NCI-H146 (cell line): ENCODE data around the gene RHOU.
"Not testable (repeated sequence)": the region's sequence is repeated elsewhere in the genome, so short reads cannot be mapped to it uniquely, and the experiment has no call there.

Source experiments
- DNase-seq: peaks from one replicate; lab custom pipeline; 2025; lab: John Stamatoyannopoulos, UW

Gene RHOU

DNA sequence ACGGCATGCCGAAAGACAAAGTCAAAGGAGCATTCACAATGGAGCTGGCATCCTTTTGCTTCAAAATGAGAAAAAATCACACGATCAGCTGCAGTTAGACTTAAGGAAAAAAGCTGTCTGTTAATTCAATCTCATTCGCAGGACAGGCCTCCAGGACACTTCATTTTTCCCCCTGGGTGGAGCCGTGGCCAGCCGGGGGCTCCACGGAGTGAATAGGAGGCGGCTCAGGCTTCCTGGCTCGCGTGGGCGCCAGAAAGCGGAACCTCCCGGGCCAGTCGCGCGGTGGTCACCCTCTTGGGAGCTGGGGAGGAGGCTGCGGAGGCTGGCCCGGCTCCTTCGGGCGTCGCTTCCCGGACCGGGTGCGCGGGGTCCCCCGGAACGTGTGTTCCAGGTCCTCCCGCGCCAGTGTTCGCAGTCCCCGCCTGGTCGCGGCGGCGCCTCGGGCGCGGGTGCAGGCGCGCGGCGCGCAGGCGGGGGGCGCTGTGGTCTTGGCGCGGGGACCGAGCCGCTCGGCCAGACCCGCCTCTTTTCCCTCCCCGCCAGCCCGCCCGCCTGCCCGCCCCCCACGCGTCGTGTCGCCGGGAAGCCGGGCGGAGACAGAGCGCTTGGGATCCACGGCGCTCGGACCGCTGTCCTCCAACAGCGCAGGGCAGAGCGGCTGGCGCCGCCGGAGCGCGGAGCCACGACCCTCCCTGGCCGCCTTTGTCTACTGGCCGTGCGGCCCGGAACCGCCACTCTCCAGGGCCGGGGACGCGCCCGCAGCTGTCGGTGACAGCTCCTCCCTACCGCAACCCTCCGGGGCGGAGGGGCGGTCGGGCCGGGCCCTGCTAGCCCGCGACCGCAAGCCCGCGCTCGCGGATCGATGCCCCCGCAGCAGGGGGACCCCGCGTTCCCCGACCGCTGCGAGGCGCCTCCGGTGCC, at the start of gene RHOU:
TSS of gene RHOU (plus strand) at position 599 of the 921 bp plus-strand sequence. CDS start at position 863, 264 bp downstream.
- peak; percentile 48 for DNase-seq

DNA sequence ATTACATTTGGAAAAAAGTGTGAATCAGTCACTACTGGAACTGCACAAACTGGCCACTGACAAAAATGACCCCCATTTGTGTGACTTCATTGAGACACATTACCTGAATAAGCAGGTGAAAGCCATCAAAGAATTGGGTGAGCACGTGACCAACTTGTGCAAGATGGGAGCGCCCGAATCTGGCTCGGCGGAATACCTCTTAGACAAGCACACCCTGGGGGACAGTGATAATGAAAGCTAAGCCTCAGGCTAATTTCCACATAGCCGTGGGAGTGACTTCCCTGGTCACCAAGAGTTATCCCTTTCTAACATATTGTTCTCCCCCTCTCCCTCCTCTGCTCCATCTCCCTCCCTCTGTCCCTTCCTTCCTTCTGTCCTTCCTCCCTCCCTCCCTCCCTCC, 47.7 kb upstream of the RHOU start:
- no peak for DNase-seq

GRCh38 chr1:228689255-228689654, 46.0 kb upstream of the RHOU start:
- DNase-seq = no peak

DNA sequence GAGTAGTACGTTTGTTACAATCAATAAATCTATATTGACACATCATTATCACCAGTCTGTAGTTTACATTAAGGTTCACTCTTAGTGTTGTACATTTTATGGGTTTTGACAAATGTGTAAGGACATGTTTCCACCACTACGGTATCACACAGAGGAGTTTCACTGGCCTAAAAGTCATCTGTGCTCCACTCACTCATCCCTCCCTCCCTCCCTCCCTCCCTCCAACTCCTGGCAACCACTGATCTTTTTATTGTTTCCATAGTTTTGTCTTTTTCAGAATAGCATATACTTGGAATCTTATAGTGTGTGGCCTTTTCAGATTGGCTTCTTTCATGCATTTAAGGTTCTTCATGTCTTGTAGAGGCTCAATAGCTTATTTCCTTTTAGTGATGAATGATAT, 44.1 kb upstream of the RHOU start:
- DNase-seq = peak; percentile 1

DNA sequence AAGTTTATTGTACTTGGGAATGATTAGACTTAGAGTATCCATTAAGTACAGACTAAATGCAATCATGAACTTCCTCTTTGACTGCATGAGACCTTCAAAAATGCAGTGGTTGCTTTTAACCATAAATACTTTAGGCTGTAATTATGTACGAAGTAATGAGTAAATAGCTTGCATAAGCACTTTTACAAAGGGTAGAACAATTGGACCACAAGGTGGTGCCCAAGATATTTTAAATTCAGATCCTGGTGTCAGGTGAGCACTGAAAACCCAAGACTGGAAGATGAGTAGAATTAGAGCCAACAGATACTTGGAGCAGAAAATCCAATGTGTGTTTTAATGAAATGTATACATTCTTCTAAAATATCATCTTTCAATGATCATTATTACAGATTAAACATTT, 43.4 kb upstream of the RHOU start:
- DNase-seq = peak; percentile 37

DNA sequence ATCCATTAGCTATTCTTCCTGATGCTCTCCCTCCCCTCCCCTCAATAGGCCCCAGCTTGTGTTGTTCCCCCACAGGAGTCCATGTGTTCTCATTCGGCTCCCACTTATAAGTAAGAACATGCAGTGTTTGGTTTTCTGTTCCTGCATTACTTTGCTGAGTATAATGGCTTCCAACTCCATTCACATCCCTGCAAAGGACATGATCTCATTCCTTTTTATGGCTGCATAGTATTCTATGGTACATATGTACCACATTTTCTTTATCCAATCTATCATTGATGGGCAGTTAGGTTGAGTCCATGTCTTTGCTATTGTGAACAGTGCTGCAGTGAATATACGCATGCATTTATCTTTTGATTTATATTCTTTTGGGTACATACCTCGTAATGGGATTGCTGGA, 40.8 kb upstream of the RHOU start:
- DNase-seq = not testable (repeated sequence)

DNA sequence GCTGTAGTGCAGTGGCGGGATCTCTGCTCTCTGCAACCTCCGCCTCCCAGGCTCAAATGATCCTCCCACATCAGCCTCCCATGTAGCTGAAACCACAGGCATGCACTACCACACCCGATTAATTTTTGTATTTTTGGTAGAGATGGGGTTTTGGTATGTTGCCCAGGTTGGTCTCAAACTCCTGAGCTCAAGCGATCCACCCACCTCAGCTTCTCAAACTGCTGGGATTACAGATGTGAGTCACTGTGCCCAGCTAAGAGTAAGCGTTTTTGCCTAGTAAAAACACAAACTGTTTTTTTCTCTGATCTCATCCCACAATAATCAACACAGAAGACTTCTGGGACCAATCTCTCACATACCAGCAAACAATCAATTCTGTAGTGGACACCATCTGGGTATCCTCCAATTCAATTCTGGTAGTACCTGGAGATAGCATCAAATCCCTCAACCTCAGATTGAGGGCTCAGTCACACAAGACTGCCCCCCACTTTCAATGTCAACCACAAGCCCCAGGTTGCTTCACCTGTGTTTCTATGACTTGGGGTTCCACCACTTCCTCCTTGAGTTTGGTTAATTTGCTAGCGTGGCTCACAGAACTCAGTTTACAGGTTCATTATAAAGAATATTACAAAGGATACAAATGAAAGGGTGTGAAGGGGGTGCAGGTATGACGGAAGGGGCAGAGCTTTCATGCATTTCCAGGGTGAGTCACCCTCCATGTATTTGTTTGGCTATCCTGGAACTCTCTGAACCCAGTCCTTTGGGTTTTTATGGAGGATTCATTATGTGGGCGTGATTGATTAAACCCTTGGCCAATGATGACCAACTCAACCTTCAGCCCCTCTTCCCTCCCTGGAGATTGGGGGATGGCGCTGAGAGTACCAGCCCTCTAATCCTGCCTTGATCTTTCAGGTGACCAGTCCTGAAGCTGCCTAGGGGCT, 40.0 kb upstream of the RHOU start:
- no peak for DNase-seq

DNA sequence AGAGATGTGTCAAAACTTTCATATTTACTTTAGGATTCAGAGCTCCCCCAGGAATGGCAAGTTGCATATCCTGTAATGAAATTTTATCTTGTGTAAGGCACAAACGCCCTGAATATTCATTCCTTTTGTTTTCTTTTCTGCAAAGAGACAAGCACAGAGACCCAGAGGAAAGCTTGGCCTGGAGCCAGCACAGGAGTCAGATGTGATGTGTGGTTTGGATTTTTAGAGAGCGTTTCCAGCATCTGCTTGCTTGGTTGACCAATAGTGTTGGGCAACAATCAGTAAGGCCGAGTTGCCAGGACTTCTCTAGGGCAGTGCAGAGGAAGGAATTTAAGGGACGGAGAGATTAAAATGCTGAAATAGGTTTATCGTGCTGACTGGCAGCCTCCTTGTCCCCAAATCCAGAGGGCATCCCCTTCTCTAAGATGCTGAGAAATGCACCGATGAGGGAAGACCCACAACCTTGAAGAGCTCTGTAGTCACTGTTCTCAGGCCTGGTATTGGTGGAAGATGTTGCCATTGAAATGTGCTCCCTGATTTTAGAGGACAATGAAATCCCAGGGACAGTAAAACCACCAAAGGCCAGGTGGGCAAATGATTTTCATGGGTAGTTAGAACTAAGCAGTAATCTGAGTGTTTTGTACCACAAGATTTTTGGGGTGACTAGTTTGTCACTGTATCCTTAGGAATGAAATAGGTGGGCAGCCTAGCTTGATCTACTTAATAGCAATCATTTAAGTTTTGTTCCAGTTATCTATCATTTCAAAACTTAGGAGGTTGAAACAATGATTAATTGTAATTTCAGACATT, 37.9 kb upstream of the RHOU start:
- no peak for DNase-seq

- no peak for DNase-seq
Measured at GRCh38 chr1:228698017-228698329, 37.3 kb upstream of the RHOU start.

DNA sequence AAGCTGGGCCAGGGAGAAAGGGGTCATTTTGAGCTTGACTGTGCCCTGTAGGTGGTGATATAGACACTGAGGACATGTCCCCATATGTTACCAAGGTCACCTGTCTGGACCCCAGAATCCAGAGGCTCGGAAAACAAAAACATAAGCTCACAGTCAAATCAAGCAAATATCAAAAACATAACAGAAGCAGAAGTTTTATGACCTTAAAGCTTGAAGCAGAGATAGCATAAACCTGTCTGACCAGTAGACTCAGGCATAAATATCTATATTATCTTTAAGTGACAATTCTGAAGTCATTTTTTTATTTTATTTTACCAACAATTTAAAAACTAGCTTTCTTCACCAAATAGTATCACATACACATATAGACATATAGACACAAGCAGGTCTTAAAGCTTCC, 32.8 kb upstream of the RHOU start:
- DNase-seq = no peak

DNA sequence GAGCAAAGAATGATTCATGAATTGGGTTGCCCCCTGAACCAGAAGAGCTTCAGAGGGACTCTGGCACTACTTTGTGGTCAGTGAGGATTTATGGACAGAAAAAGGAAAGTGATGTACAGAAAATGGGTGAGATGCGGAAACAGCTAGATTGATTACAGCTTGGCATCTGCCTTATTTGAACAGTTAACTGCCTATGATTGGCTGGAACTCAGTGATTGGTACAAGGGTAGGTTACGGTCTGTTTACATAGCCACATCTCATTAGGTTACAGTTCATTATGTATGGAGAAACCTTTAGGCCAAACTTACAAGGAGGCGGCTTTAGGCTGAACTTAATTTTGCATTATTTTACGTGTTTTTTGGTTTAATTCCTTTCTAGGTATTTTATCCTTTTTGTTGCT, 29.0 kb upstream of the RHOU start:
- no peak for DNase-seq

DNA sequence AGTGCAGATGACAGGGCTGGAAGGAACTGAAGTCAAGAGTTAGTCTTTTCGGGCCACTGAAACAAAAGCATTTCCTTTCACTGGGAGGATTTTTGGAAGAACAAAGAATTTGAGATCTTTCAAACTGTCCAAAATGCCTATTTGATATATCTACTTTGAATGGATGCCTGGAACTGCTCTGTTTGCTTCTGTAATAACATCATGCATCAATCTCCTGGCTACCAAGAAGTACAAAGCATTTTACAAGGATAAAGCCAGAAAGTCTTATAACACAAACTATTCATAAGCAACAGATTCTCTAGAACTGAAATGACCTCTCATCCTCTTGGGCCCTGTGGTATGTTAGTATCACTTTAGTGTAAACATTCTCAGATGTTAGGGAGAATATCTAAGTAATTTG, 18.2 kb upstream of the RHOU start:
- DNase-seq = no peak

DNA sequence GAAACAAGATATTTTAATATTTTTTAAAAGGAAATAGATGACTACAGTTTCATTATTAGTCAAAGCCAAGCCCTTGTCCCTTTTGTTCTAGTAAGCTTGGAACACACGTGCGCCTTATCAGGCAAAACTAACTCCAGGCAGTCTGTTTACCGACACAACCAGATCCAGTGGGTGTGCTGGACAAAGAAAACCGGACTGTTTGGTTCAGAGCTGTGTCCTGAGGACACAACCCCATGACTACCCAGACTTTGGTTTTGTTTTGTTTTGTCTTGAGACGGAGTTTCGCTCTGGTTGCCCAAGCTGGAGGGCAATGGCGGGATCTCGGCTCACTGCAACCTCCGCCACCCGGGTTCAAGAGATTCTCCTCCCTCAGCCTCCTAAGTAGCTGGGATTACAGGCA, 13.9 kb upstream of the RHOU start:
- no peak for DNase-seq

DNA sequence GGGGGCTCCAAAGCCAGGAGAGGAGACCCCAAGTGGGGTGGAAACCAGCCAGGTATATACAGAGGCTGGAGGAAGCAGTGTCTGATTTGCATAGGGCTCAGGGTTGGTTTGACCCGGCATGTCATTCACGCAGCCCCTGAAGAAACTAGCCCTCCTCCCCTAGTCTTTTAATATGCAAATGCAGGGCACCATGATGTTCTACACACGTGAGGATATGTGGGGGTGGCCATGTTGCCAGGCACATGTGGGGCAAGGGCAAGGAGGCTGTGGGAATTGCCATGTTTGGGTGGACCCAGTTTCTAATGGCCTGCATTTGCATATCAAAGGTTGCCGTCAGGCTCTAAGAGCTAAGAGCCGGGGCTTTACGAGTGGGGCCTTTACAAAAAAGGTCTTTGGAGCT, 12.0 kb upstream of the RHOU start:
- DNase-seq = no peak

DNA sequence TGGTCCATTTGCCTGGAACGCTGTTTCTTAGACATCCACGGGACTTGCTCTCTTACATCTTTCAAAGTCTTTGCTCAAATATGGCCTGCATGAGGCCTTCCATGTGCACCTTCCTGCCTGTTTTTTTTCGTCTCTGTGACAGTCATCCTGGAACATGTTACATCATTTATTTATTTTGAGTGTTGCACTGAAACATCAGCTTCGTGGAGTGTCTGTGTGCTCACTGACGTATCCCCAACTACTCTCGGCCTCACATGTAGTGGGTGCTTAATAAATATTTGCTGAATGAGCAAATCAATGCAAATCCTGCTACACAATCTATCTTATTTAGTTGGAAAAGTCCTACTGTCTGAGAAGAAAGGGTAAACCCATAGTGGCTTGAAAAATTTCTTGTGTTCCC, 11.4 kb upstream of the RHOU start:
- no peak for DNase-seq

DNA sequence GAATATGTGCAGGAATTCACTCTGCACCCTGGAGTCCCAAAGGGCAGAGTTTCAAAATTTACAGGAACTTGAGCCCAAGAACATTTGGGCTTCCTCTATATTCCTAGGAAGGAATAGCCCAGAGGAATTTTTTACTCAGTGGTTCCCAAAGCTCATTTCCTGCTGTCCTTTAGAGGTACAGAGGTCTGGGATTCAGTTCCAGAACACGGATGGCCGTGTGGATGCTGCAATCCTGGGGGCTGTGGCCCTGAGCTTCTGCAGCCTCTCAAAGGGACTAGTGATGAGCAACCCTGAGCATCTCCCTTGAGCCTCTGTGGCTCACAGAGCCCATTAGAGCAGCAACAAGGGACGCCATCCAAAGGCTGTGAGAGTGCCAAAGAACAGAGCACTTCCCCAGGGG, 10.1 kb upstream of the RHOU start:
- no peak for DNase-seq

DNA sequence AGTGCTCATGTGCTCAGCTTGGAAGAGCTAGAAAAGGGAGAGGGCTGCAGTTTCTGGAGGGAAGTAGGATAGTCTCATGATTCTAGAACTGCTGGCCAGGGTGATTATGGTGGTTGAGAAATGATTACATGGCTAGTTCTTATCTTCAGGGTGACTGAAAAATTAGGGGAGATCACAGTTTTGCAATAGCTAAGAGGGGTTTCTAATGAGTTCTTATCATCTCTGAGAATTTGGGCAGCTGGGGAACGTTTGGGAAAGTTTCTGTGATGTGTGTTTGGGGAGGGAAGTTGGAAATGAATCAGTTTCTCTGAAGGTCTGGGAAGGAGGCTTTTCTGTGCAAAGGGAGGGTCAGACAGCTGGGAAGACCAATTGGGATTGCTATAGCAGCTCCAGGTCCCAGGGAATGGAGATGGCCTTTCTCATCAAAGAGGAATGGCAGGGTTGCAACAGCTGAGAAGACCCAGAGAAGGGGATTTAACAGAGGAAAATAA, 7.6 kb upstream of the RHOU start:
- DNase-seq = no peak

DNA sequence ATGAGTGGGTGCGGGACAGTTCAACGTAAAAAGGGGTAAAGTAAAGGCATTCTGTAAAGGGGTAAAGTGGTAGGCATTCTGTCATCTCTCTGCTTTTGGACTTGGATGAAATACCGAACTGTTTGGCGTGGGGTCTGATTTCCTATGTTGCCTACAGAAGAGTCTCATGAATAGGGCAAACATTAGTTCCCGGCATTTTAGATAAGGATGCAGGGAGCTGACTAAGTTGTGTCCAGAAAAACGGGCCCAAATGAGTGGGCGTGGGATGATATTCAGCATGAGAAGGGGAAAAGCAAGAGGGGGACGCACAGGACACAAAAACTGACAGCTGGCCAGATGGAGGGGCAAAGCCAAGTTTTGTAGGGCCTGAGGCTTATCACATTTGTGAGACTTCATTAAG, 2.9 kb upstream of the RHOU start:
- no peak for DNase-seq

- no peak for DNase-seq
Measured at GRCh38 chr1:228733576-228733975, 1.7 kb upstream of the RHOU start.

DNA sequence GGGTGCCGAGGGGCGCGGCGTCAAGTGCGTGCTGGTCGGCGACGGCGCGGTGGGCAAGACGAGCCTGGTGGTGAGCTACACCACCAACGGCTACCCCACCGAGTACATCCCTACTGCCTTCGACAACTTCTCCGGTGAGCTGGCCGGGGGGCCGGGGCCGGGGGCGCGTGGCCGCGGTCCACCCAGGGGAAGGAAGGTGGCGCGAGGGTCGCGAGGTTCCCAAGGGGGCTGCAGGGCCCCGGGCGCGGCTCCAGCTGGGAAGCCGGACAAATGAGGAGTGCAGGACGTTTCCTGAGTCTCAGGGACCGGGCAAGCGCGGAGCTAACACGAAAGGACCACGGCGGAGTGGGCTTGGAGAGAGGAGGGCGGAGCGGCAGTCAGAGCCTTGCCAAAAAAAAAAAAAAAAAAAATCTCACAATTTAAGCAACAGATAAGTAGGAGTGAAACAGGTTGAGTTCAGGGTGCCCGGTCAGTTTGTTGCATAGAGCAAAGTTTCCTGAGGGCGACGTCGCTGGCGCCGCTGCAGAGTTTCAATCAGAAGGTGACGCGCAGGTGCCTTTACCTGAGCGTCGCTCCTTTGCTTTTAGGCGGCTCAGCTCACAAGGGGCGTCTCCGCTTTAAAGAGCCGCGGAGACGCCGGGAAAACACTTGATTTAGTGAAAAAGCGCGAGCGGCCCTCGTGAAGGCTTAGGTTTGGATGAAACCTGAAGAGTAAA, 750 bp downstream of the RHOU start:
- DNase-seq = peak; percentile 17

- DNase-seq = no peak
Measured at GRCh38 chr1:228736844-228737445, 1.7 kb downstream of the RHOU start.
